Endothelial cell of umbilical vein (primary cell): ENCODE measurements around the gene SPOCD1.

Experiments used
- EZH2 ChIP-seq: IDR thresholded peaks from 2 replicates; pipeline ENCODE4 v1.6.1; 2012; ENCODE audit warnings: borderline replicate concordance, low read depth, mild to moderate bottlenecking, moderate library complexity, low read length, inconsistent platforms; ENCODE audit not compliant: severe bottlenecking
- FOS ChIP-seq: IDR thresholded peaks from 2 replicates; pipeline ENCODE4 v1.6.1; 2011; ENCODE audit warnings: mild to moderate bottlenecking, low read length, moderate library complexity, borderline replicate concordance; ENCODE audit not compliant: insufficient read depth
- GATA2 ChIP-seq: IDR thresholded peaks from 2 replicates; pipeline ENCODE4 v1.7.0; 2011; ENCODE audit warnings: low read depth, mild to moderate bottlenecking, moderate library complexity, mixed read lengths, low read length; ENCODE audit not compliant: insufficient read length, insufficient read depth
- MYC ChIP-seq: IDR thresholded peaks from one replicate; pipeline ENCODE4 v1.6.1; 2011; ENCODE audit warnings: mild to moderate bottlenecking, low read depth, low read length
- POLR2A ChIP-seq: IDR thresholded peaks from 2 replicates; pipeline ENCODE4 v1.6.1; 2012; ENCODE audit warnings: low read depth, mild to moderate bottlenecking, control low read depth, low read length
- POLR2AphosphoS5 ChIP-seq: IDR thresholded peaks from 2 replicates; pipeline ENCODE4 v1.6.1; 2012; ENCODE audit warnings: low read depth, mild to moderate bottlenecking, control low read depth, low read length, moderate library complexity; ENCODE audit not compliant: insufficient read depth
- TF ChIP-seq, protein P1 (sequence below): IDR thresholded peaks from 2 replicates; pipeline ENCODE4 v1.6.1; 2011; ENCODE audit not compliant: insufficient read depth, insufficient read length
- TF ChIP-seq, protein P2 (sequence below), 2 donors: IDR thresholded peaks; 1 replicate in 1 of 2; 2 replicates in 1 of 2; pipeline ENCODE4 v1.5.1; 2011; ENCODE audit warnings: low read length in 2 of 2, mild to moderate bottlenecking in 2 of 2, moderate library complexity in 2 of 2, control low read depth in 1 of 2, inconsistent platforms in 1 of 2, low read depth in 1 of 2; ENCODE audit not compliant: insufficient read depth in 1 of 2; ENCODE audit errors: extremely low read depth in 1 of 2

DNA sequence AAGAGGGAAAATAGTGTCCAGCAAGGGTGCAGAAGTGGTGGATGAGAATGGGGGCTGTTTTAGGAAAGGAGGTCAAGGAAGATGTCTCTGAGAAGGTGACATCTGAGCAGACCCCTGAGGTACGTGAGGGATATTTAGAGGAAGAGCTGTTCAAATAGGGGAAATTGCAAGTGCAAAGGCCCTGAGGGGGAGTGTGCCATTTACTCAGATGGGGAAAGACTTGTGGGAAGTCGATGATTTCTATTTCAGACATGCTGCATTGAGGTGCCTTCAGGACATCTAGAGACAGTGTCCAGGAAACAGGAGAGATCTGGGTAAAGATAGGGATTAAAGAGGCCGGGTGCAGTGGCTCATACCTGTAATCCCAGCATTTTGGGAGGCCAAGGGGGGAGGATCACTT, 41.3 kb downstream of the SPOCD1 start:
- TF ChIP-seq POLR2A (no peak), EZH2 (no peak), POLR2AphosphoS5 (no peak), FOS (no peak), GATA2 (no peak), MYC (no peak)
- TF ChIP-seq, protein P1, sequence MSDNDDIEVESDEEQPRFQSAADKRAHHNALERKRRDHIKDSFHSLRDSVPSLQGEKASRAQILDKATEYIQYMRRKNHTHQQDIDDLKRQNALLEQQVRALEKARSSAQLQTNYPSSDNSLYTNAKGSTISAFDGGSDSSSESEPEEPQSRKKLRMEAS, result no peak
- TF ChIP-seq, protein P2, sequence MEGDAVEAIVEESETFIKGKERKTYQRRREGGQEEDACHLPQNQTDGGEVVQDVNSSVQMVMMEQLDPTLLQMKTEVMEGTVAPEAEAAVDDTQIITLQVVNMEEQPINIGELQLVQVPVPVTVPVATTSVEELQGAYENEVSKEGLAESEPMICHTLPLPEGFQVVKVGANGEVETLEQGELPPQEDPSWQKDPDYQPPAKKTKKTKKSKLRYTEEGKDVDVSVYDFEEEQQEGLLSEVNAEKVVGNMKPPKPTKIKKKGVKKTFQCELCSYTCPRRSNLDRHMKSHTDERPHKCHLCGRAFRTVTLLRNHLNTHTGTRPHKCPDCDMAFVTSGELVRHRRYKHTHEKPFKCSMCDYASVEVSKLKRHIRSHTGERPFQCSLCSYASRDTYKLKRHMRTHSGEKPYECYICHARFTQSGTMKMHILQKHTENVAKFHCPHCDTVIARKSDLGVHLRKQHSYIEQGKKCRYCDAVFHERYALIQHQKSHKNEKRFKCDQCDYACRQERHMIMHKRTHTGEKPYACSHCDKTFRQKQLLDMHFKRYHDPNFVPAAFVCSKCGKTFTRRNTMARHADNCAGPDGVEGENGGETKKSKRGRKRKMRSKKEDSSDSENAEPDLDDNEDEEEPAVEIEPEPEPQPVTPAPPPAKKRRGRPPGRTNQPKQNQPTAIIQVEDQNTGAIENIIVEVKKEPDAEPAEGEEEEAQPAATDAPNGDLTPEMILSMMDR (IDR thresholded peaks at IDR 0.05; ENCODE audit: extremely low read depth in 1 of 2, insufficient read depth in 1 of 2, low read depth in 1 of 2, low read length in 2 of 2), result no peak
